ENCODE results near the gene JPT1. TPM values are rescaled to one million over a fixed set of nuclear protein-coding genes. Genes with fewer than 3 reads are reported as not detected.

JPT1 gene
- total RNA-seq, 1 donor from 2014 or later, result 48.1 TPM

GRCh38 chr17:75103601-75104554 is 50.4 kb downstream of the JPT1 start:
- intact Hi-C loops (cut with DNase I), result loop anchor here (10.0 kb wide), 1 partner anchor 761 kb away; no protein-coding TSS in a partner anchor
- TF ChIP-seq, protein P1, sequence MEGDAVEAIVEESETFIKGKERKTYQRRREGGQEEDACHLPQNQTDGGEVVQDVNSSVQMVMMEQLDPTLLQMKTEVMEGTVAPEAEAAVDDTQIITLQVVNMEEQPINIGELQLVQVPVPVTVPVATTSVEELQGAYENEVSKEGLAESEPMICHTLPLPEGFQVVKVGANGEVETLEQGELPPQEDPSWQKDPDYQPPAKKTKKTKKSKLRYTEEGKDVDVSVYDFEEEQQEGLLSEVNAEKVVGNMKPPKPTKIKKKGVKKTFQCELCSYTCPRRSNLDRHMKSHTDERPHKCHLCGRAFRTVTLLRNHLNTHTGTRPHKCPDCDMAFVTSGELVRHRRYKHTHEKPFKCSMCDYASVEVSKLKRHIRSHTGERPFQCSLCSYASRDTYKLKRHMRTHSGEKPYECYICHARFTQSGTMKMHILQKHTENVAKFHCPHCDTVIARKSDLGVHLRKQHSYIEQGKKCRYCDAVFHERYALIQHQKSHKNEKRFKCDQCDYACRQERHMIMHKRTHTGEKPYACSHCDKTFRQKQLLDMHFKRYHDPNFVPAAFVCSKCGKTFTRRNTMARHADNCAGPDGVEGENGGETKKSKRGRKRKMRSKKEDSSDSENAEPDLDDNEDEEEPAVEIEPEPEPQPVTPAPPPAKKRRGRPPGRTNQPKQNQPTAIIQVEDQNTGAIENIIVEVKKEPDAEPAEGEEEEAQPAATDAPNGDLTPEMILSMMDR (IDR thresholded peaks at IDR 0.05), result no peak
- TF ChIP-seq POLR2AphosphoS5 (IDR thresholded peaks at IDR 0.05; ENCODE audit: insufficient read depth in 1 of 2, low read depth in 1 of 2), result no peak
- no peak for TF ChIP-seq POLR2A (IDR thresholded peaks at IDR 0.05)

DNA sequence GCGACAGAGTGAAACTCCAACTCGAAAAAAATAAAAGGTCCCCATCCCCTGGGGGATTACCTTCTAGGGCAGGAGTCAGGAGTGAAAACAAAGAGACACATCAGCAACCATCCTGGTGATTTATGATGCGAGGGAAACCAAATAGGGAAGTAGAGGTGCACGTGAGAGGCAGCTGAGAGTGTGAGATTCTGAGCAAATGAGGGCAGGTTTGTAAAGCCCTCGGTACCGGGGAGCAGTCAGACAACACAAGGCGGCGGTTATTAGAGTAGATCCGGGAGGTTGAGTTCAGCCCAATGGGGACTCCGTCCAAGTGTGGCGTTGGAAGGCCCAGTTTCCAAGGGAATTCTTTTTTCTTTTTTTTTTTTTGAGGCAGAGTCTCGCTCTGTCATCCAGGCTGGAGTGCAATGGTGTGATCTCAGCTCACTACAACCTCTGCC is 51.9 kb downstream of the JPT1 start:
- H3K4me3 ChIP-seq, result no peak overlapping the region
- DNase-seq (ENCODE audit: extremely low spot score in 2 of 2), result no peak
- intact Hi-C loops (cut with DNase I), result loop anchor here (10.0 kb wide), 1 partner anchor 762 kb away; no protein-coding TSS in a partner anchor
- TF ChIP-seq POLR2AphosphoS5 (IDR thresholded peaks at IDR 0.05; ENCODE audit: insufficient read depth in 1 of 2, low read depth in 1 of 2) (no peak), POLR2A (IDR thresholded peaks at IDR 0.05) (no peak)
- TF ChIP-seq, protein P1 (IDR thresholded peaks at IDR 0.05), result no peak
- no peak overlapping the region for H3K27ac ChIP-seq
- H3K9me3 ChIP-seq, result no peaks in the 10 kb centered on the region
- H3K4me1 ChIP-seq, result no peaks in the 10 kb centered on the region
- peaks cover 0 to 13% of the 10 kb centered on the region in 2 donors for H3K36me3 ChIP-seq
- H3K27me3 ChIP-seq, result no peaks in the 10 kb centered on the region

More at GRCh38 chr17:75103601-75104554, 50.4 kb downstream of the JPT1 start:
- no peak overlapping the region for H3K27ac ChIP-seq
- H3K27me3 ChIP-seq, result no peaks in the 10 kb centered on the region
- no peak for DNase-seq (ENCODE audit: extremely low spot score in 2 of 2)
- no peak overlapping the region for H3K4me3 ChIP-seq
- H3K9me3 ChIP-seq, result no peaks in the 10 kb centered on the region
- peaks cover 3% of the 10 kb centered on the region for H3K4me1 ChIP-seq
- peaks cover 0 to 13% of the 10 kb centered on the region in 2 donors for H3K36me3 ChIP-seq

- Histone ChIP-seq H3K27me3 (no peaks in the 10 kb centered on the region), H3K36me3 (peaks cover 0 to 13% of the 10 kb centered on the region in 2 donors), H3K4me3 (no peak overlapping the region), H3K27ac (no peak overlapping the region), H3K9me3 (no peaks in the 10 kb centered on the region), H3K4me1 (peaks cover 10% of the 10 kb centered on the region)
- TF ChIP-seq POLR2AphosphoS5 (IDR thresholded peaks at IDR 0.05; ENCODE audit: insufficient read depth in 1 of 2, low read depth in 1 of 2) (no peak), POLR2A (IDR thresholded peaks at IDR 0.05) (no peak)
- TF ChIP-seq, protein P1 (IDR thresholded peaks at IDR 0.05), result no peak
- DNase-seq (ENCODE audit: extremely low spot score in 2 of 2), result no peak
- intact Hi-C loops (cut with DNase I), result loop anchor here (10.0 kb wide), 1 partner anchor 765 kb away; no protein-coding TSS in a partner anchor
Observed at GRCh38 chr17:75099881-75100595, 54.3 kb downstream of the JPT1 start.

- Histone ChIP-seq H3K4me1 (peaks cover 18% of the 10 kb centered on the region), H3K9me3 (no peaks in the 10 kb centered on the region), H3K36me3 (peaks cover 0 to 13% of the 10 kb centered on the region in 2 donors), H3K4me3 (no peak overlapping the region), H3K27ac (no peak overlapping the region), H3K27me3 (no peaks in the 10 kb centered on the region)
- TF ChIP-seq POLR2A (IDR thresholded peaks at IDR 0.05), result no peak
- TF ChIP-seq, protein P1 (IDR thresholded peaks at IDR 0.05), result no peak
- TF ChIP-seq POLR2AphosphoS5 (IDR thresholded peaks at IDR 0.05; ENCODE audit: insufficient read depth in 1 of 2, low read depth in 1 of 2), result no peak
- intact Hi-C loops (cut with DNase I), result no loop called here
- no peak for DNase-seq (ENCODE audit: extremely low spot score in 2 of 2)
Observed at GRCh38 chr17:75098861-75099260, 55.5 kb downstream of the JPT1 start.

Data from vagina (tissue), 2 donors.